HG03439 (cell line): ENCODE measurements around the gene PIAS1.
A peak's percentile ranks its signal among the peaks of the same experiment; 100 is the strongest.
"Not testable (repeated sequence)": the region's sequence is repeated elsewhere in the genome, so short reads cannot be mapped to it uniquely, and the experiment has no call there.

Experiments
- ATAC-seq: cut with Tn5 transposase; IDR thresholded peaks from one replicate; pipeline ENCODE4 v1.9.1; 2021; ENCODE audit warnings: mild to moderate bottlenecking, moderate library complexity; ENCODE audit not compliant: unreplicated experiment

The PIAS1 gene

DNA sequence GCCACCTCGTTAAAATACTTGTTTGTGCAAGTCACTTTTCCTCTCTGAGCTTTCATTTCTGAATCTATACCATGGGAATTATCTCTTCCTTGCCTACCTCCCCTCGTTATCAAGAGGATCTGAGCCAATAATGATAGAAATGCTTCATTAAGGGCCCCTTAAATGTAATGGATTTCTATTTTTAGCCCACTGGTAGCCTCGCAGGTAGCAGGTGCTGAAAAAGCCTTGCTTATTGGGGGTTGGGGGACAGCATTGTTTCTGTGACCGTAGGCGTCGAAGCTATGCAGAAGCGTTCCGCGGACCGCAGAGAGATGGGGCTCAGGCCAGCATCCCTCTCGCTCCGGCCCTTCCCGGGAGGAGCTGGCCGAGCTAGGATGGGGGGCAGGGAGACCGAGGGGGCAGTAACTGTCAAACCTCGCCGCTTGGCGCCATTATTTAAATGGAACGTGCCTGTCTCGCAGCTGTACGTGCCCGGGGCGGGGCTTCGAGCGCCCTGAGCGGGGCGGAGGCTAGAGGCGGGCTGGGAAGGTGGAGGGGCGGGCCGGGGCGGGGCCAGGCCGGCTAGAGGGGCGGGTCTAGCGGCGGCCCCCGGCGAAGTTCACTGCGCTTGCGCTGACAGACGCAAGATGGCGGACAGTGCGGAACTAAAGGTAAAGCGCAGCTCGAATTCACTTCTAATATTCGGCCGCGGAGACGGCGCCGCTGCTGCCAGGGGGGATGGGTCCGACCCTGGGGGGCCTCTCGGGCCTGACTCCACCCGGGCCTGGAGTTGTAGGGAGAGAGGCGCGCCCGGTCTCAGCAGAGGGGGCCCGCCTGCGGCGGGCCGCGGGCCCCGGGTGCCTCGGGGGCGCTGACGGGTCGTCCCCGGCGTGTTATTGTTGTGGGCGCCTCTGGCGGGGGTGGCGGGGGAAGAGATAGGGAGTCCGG is at the start of gene PIAS1:
Gene PIAS1, plus strand, starts transcription at position 615 of the 927 bp plus-strand sequence. Its CDS starts 12 bp downstream, at position 627.
- peak; percentile 79 for ATAC-seq

- ATAC-seq = not testable (repeated sequence)
These were observed 46.5 kb upstream of the PIAS1 start for GRCh38 chr15:68007642-68008041.

- ATAC-seq = no peak
These were observed 43.6 kb upstream of the PIAS1 start for GRCh38 chr15:68010361-68011153.

DNA sequence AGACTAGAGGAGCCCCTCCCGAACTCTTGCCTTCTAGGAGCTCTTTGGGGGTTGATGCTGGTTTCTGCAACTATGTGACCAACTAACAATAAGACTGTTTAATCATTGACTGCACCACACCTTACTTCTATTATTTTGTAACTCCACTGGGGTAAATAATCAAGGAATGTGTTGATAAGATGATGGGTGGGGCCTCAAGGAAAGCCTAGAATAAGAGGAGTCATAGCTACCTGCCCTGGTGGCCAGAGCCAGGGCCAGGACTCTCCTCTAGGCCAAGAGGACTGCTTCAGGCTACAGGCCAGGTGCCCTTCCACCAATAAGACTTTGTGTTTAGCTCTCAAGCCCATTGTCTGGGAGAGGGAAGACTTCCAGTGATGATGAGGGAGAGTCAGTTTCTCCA is 41.2 kb upstream of the PIAS1 start:
- no peak for ATAC-seq

DNA sequence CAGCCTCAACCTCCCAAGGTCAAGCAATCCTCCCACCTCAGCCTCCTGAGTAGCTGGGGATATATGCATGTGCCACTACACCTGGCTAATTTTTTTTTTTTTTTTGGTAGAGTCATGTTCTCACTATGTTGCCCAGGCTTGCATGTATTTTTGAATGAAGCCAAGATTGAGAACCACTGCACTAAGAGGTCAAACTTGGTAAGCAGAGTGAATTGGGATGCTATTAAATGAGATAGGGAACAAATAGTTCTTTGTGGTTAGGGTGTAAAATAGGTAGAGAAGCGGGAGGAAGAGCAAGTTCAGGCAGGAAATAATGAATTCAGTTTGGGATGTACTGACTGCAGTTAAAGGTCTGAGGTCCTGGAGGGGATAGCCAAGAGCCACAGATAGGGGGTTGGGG is 39.9 kb upstream of the PIAS1 start:
- ATAC-seq = no peak

GRCh38 chr15:68015244-68015643 is 38.9 kb upstream of the PIAS1 start:
- ATAC-seq = no peak

- no peak for ATAC-seq
These were observed 36.9 kb upstream of the PIAS1 start for GRCh38 chr15:68017201-68017600.

DNA sequence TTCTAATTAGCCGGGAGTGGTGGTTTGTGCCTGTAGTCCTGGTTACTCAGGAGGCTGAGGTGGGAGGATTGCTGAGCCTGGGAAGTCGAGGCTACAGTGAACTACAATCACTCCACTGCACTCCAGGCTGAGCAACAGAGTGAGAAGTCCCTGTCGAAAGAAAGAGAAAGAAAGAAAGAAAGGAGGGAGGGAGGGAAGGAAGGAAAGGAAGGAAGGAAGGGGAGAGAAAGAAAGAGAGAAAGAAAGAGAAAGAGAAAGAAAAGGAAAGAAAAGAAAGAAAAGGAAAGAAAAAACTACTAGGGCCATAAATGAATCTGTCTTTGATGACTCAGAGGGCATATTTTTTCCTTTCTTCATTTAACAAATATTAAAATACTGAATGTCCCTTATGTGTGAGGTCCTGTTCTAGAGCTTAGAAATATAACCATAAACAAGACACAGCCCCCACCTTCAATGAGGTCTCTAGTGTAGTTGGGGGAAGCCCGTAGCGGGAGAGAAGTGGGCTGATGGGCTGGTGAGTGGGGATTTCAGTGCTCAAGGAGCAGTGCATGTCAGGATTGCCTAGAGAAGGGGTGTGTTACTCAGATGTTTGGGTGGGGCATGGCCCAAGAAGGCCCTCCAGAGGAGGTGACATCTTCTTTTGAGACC is 35.2 kb upstream of the PIAS1 start:
- ATAC-seq = no peak

GRCh38 chr15:68019814-68020525 is 34.1 kb upstream of the PIAS1 start:
- no peak for ATAC-seq

GRCh38 chr15:68020685-68021084 is 33.4 kb upstream of the PIAS1 start:
- ATAC-seq = no peak

GRCh38 chr15:68022061-68022460 is 32.1 kb upstream of the PIAS1 start:
- no peak for ATAC-seq

DNA sequence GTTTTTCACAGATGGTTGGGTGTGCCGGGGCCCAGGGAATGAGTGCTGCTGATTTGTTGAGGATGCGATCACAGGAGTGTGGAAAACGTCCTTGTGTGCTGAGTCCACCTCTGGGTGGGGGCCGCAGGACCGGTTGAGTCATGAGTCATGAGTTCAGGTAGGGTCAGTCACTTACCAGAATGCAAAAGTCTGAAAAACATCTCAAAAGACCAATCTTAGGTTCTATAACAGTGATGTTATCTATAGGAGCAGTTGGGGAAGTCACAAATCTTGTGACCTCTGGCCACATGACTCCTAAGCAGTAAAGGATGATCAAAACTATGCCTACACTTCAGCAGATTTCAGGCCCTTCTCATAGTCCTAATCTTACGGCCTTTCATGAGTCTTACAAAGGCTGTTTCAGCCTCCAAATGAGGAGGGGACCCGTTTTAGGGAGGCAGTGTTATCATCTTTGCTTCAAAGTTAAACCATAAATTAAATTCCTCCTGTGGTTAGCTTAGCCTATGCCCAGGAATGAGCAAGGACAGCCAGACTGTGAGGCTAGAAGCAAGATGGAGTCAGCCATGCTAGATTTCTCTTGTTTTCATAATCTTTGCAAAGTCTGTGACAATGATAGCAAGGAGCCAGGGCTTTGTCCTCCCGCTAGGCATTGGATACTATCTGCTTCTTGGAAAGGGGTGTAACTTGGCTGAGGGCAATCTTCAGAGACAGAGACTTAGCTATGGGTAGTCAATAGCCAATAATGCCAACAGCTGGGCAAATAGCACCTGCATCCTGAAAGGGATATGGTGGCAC is 30.6 kb upstream of the PIAS1 start:
- ATAC-seq = no peak

- no peak for ATAC-seq
These were observed 28.2 kb upstream of the PIAS1 start for GRCh38 chr15:68025835-68026424.

- ATAC-seq = no peak
These were observed 26.7 kb upstream of the PIAS1 start for GRCh38 chr15:68027388-68027787.

DNA sequence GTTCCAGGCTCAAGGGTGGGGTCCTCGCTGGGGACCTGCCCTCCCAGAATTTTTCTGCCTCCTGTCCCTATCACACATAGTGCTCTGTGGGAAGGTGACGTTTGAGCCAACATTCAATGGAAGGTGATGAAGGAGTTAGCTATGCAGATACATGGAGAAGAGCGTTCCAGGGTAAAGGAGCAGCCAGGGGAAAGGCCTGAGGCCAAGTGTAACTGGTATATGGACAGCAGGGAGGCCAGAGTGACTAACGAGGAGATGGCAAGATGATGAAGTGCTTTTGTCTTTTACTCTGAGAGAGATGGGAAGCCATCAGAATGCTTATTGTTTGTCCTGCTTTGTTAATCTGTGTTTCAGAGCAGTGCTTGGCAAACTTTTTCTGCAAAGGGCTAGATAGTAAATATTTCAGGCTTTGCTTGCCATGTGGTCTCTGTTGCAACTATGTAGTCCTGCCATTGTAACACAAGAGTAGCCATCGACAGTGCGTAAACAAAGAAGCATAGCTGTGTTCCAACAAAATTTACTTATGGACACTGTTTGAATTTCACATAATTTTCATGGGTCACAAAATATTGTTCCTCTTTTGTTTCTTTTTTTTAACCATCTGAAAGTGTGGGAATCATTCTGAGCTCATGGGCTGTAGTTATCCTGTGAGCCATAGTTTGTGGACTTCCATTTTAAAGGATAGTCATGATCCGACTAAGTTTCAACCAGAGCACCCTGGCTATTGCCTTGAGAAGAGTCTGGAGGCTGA is 25.8 kb upstream of the PIAS1 start:
- ATAC-seq = no peak

DNA sequence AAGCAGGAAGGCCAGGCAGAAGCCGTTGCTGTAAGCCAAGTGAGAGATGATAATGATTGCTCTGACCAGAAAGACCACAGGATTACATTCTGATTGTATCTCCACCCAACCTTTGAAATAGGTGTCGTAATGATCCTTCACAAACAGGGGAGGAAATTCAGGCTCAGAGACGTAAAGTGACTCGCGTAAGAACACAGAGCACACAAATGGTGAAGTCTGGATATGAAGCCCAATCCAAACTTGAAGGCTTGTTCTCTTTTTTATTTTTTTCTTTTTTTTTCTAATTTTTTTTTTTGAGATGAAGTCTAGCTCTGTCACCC is 25.3 kb upstream of the PIAS1 start:
- no peak for ATAC-seq

- ATAC-seq = no peak
These were observed 24.2 kb upstream of the PIAS1 start for GRCh38 chr15:68029959-68030358.

GRCh38 chr15:68031404-68031803 is 22.7 kb upstream of the PIAS1 start:
- ATAC-seq = no peak

DNA sequence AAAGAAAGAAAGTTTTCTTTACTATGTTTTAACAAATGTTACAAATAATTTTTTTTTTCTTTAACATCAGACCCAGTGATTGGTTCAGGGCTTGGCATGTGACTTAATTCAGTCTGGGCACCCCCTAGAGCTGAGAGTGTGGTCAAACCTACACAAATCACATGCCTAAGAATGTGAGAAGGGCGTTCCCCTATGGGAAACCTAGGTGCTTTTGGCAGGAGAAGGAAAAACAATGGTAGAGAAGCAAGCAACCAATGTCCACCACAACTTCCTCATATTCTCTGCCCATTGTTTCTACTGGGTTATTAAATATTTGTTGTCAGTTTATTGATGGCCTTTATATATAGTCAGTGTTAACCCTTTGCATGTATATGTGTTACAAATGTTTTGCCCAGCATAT is 21.4 kb upstream of the PIAS1 start:
- no peak for ATAC-seq
